Measurements from ENCODE around the gene WFDC8. TPM values are rescaled to one million over a fixed set of nuclear protein-coding genes. Genes with fewer than 3 reads are reported as not detected.

The WFDC8 gene
- total RNA-seq, 1 experiment from 2014 or later = not detected

- Histone ChIP-seq H3F3A (ENCODE audit: low read length, unreplicated experiment) (no peaks in the 10 kb centered on the region), H3K9ac (ENCODE audit: low read length) (no peak overlapping the region), H3K4me3 (ENCODE audit: low read length) (no peak overlapping the region), H2AFZ (ENCODE audit: low read length) (no peak overlapping the region), H3K4me1 (ENCODE audit: insufficient read depth, low read length) (peaks cover 11% of the 10 kb centered on the region), H3K4me2 (ENCODE audit: low read length) (no peak overlapping the region), H3K36me3 (ENCODE audit: low read depth, low read length) (no peaks in the 10 kb centered on the region), H3K27ac (ENCODE audit: low read length) (no peak overlapping the region), H3K9me3 (ENCODE audit: low read length) (no peaks in the 10 kb centered on the region), H3K9me2 (replicated peaks; ENCODE audit: low read length) (no peaks in the 10 kb centered on the region), H4K20me1 (ENCODE audit: low read length) (no peaks in the 10 kb centered on the region), H3K79me2 (ENCODE audit: low read length) (no peaks in the 10 kb centered on the region), H3K27me3 (ENCODE audit: low read length) (no peaks in the 10 kb centered on the region)
- no TSS peak for BruUV-seq (replicated peaks)
- ChIA-PET POLR2A (ENCODE audit: unreplicated experiment) (interaction anchor here (0.7 kb wide), 1 partner anchor 162 kb away, joined by 4 read pairs; no protein-coding TSS in a partner anchor), CTCF (interaction anchor here (0.7 kb wide), 1 partner anchor 12 kb away, joined by 3 read pairs; the partner anchor contains the start of gene WFDC10A)
- ATAC-seq (peak; percentile 64), DNase-seq (peak; percentile 59)
- TF ChIP-seq EZH2 (IDR thresholded peaks at IDR 0.05; ENCODE audit: low read length, unreplicated experiment) (no peak), EZH2phosphoT487 (IDR thresholded peaks at IDR 0.05; ENCODE audit: borderline replicate concordance, low read length) (no peak)
- intact Hi-C loops (cut with micrococcal nuclease) = no loop called here
These were observed 38.5 kb upstream of the WFDC8 start for GRCh38 chr20:45617591-45617990.

GRCh38 chr20:45612314-45612713 is 33.2 kb upstream of the WFDC8 start:
- no peaks in the 10 kb centered on the region for H4K20me1 ChIP-seq (ENCODE audit: low read length)
- ChIA-PET CTCF (no interaction called here), POLR2A (ENCODE audit: unreplicated experiment) (no interaction called here)
- H3K9me2 ChIP-seq (replicated peaks; ENCODE audit: low read length) = no peaks in the 10 kb centered on the region
- no peak overlapping the region for H3K4me2 ChIP-seq (ENCODE audit: low read length)
- H2AFZ ChIP-seq (ENCODE audit: low read length) = no peak overlapping the region
- ATAC-seq = no peak
- no peaks in the 10 kb centered on the region for H3K79me2 ChIP-seq (ENCODE audit: low read length)
- peaks cover 5% of the 10 kb centered on the region for H3F3A ChIP-seq (ENCODE audit: low read length, unreplicated experiment)
- H3K36me3 ChIP-seq (ENCODE audit: low read depth, low read length) = no peaks in the 10 kb centered on the region
- no peak overlapping the region for H3K9ac ChIP-seq (ENCODE audit: low read length)
- no peak for DNase-seq
- peaks cover 18% of the 10 kb centered on the region for H3K4me1 ChIP-seq (ENCODE audit: insufficient read depth, low read length)
- no TSS peak for BruUV-seq (replicated peaks)
- H3K27me3 ChIP-seq (ENCODE audit: low read length) = no peaks in the 10 kb centered on the region
- intact Hi-C loops (cut with micrococcal nuclease) = no loop called here
- no peak overlapping the region for H3K4me3 ChIP-seq (ENCODE audit: low read length)
- no peak for TF ChIP-seq EZH2 (IDR thresholded peaks at IDR 0.05; ENCODE audit: low read length, unreplicated experiment)
- no peak for TF ChIP-seq EZH2phosphoT487 (IDR thresholded peaks at IDR 0.05; ENCODE audit: borderline replicate concordance, low read length)
- TF ChIP-seq CTCF (conservative IDR thresholded peaks at IDR 0.05; ENCODE audit: low read depth, low read length) = no peak
- H3K9me3 ChIP-seq (ENCODE audit: low read length) = no peaks in the 10 kb centered on the region
- H3K27ac ChIP-seq (ENCODE audit: low read length) = no peak overlapping the region

GRCh38 chr20:45611054-45611453 is 32.0 kb upstream of the WFDC8 start:
- no peaks in the 10 kb centered on the region for H3K36me3 ChIP-seq (ENCODE audit: low read depth, low read length)
- no TSS peak for BruUV-seq (replicated peaks)
- CTCF ChIA-PET = no interaction called here
- H3K4me1 ChIP-seq (ENCODE audit: insufficient read depth, low read length) = peaks cover 23% of the 10 kb centered on the region
- DNase-seq (peak; percentile 85), ATAC-seq (peak; percentile 74)
- intact Hi-C loops (cut with micrococcal nuclease) = no loop called here
- peak overlapping the region; percentile 29; the same call in 1 of the 2 replicates for H2AFZ ChIP-seq (ENCODE audit: low read length)
- peak overlapping the region; percentile 58 for H3K4me2 ChIP-seq (ENCODE audit: low read length)
- no peak for TF ChIP-seq EZH2phosphoT487 (IDR thresholded peaks at IDR 0.05; ENCODE audit: borderline replicate concordance, low read length)
- no peak for TF ChIP-seq CTCF (conservative IDR thresholded peaks at IDR 0.05; ENCODE audit: low read depth, low read length)
- no peak for TF ChIP-seq EZH2 (IDR thresholded peaks at IDR 0.05; ENCODE audit: low read length, unreplicated experiment)
- H3K79me2 ChIP-seq (ENCODE audit: low read length) = no peaks in the 10 kb centered on the region
- no peaks in the 10 kb centered on the region for H3K9me3 ChIP-seq (ENCODE audit: low read length)
- no peaks in the 10 kb centered on the region for H3K27me3 ChIP-seq (ENCODE audit: low read length)
- no peaks in the 10 kb centered on the region for H4K20me1 ChIP-seq (ENCODE audit: low read length)
- POLR2A ChIA-PET (ENCODE audit: unreplicated experiment) = no interaction called here
- H3K4me3 ChIP-seq (ENCODE audit: low read length) = no peak overlapping the region; the same call in 1 of the 2 replicates
- peak overlapping the region; percentile 59 for H3K27ac ChIP-seq (ENCODE audit: low read length)
- no peak overlapping the region for H3K9ac ChIP-seq (ENCODE audit: low read length)
- no peaks in the 10 kb centered on the region for H3K9me2 ChIP-seq (replicated peaks; ENCODE audit: low read length)
- peaks cover 5% of the 10 kb centered on the region for H3F3A ChIP-seq (ENCODE audit: low read length, unreplicated experiment)
